IMR-90 (cell line): ENCODE data around the gene EBLN2. TPM values are rescaled to one million over a fixed set of nuclear protein-coding genes. Genes with fewer than 3 reads are reported as not detected.

Source experiments
- ATAC-seq: fragments of 200-7000 bp; cut with Tn5 transposase; 2 replicates; pipeline ENCODE4 v1.9.1; 2020; ENCODE audit warnings: low read depth, mild to moderate bottlenecking, moderate library complexity
- BruUV-seq: library from RNA; stranded (reverse); fragments of 400-500 nt; replicated peaks from 2 replicates; lab custom pipeline; 2021; lab: Mats Ljungman, UMichigan
- CTCF ChIA-PET: fragments of 300-600 bp; formaldehyde crosslinking; extraction: SDS; loops from one replicate; lab custom pipeline; 2021; ENCODE audit warnings: antibody characterized with exemption; lab: Yijun Ruan, JAX
- POLR2A ChIA-PET: fragments of 300-600 bp; sonication (Branson Sonifier 250); formaldehyde crosslinking; loops from one replicate; lab custom pipeline; 2022; ENCODE audit warnings: antibody characterized with exemption; ENCODE audit not compliant: unreplicated experiment; lab: Charles Lee
- DNase-seq: peaks from one replicate; pipeline ENCODE4 v3.0.0; 2013
- H2AFZ ChIP-seq: replicated peaks from 2 replicates; pipeline ENCODE3; 2013; ENCODE audit warnings: low read length, mild to moderate bottlenecking; ENCODE audit not compliant: poor library complexity
- H2AK5ac ChIP-seq: 2 replicates; pipeline ENCODE4 v1.6.1; 2013; ENCODE audit warnings: low read depth, low read length, inconsistent platforms
- H2AK9ac ChIP-seq: replicated peaks from 2 replicates; pipeline ENCODE3; 2013; ENCODE audit warnings: mild to moderate bottlenecking, low read depth, low read length, moderate library complexity; ENCODE audit not compliant: poor library complexity
- H2BK120ac ChIP-seq: 2 replicates; pipeline ENCODE4 v1.6.1; 2013; ENCODE audit warnings: low read depth, low read length, inconsistent platforms
- H2BK15ac ChIP-seq: 3 replicates; pipeline ENCODE4 v1.6.1; 2013; ENCODE audit warnings: low read depth, low read length, inconsistent platforms
- H2BK20ac ChIP-seq: 2 replicates; pipeline ENCODE4 v1.6.1; 2013; ENCODE audit warnings: low read depth, mild to moderate bottlenecking, inconsistent platforms, low read length, moderate library complexity
- H2BK5ac ChIP-seq: 2 replicates; pipeline ENCODE4 v1.6.1; 2013; ENCODE audit warnings: mild to moderate bottlenecking, low read depth, low read length, inconsistent platforms; ENCODE audit not compliant: poor library complexity, severe bottlenecking
- H3K14ac ChIP-seq: replicated peaks from 2 replicates; pipeline ENCODE4 v1.6.1; 2013; ENCODE audit warnings: low read depth, low read length, inconsistent platforms
- H3K18ac ChIP-seq: 2 replicates; pipeline ENCODE4 v1.6.1; 2013; ENCODE audit warnings: low read depth, low read length, control low read depth
- H3K23ac ChIP-seq: 2 replicates; pipeline ENCODE4 v1.6.1; 2013; ENCODE audit warnings: low read depth, low read length, inconsistent platforms
- H3K27ac ChIP-seq: 2 replicates; pipeline ENCODE4 v1.5.1; 2013; ENCODE audit warnings: mild to moderate bottlenecking, control low read depth, low read length; ENCODE audit not compliant: insufficient read depth
- H3K27me3 ChIP-seq: 2 replicates; pipeline ENCODE4 v1.6.1; 2013; ENCODE audit warnings: low read length; ENCODE audit not compliant: control insufficient read depth, insufficient read depth
- H3K36me3 ChIP-seq: 2 replicates; pipeline ENCODE4 v1.6.1; 2013; ENCODE audit warnings: low read length, mixed read lengths; ENCODE audit not compliant: control insufficient read depth, insufficient read depth
- H3K4ac ChIP-seq: 2 replicates; pipeline ENCODE4 v1.6.1; 2013; ENCODE audit warnings: low read depth, low read length, inconsistent platforms
- H3K4me1 ChIP-seq: 2 replicates; pipeline ENCODE4 v1.6.1; 2013; ENCODE audit warnings: low read length, mixed read lengths; ENCODE audit not compliant: control insufficient read depth, insufficient read depth
- H3K4me2 ChIP-seq: 2 replicates; pipeline ENCODE4 v1.6.1; 2013; ENCODE audit warnings: low read depth, mild to moderate bottlenecking, control low read depth, low read length, moderate library complexity
- H3K4me3 ChIP-seq: 2 replicates; pipeline ENCODE4 v1.5.1; 2013; ENCODE audit warnings: low read depth, mild to moderate bottlenecking, control low read depth, low read length, moderate library complexity; ENCODE audit not compliant: insufficient read depth
- H3K56ac ChIP-seq: 2 replicates; pipeline ENCODE4 v1.6.1; 2013; ENCODE audit warnings: low read length, inconsistent platforms; ENCODE audit not compliant: insufficient read depth; ENCODE audit errors: extremely low read depth
- H3K79me1 ChIP-seq, 2 experiments: 2 replicates each; pipeline ENCODE4 v1.6.1; 2013; ENCODE audit warnings: low read length in 2 of 2, inconsistent platforms in 1 of 2, low read depth in 1 of 2
- H3K9ac ChIP-seq: 2 replicates; pipeline ENCODE4 v1.6.1; 2013; ENCODE audit warnings: low read depth, low read length, control low read depth
- H3K9me1 ChIP-seq: 2 replicates; pipeline ENCODE4 v1.6.1; 2013; ENCODE audit warnings: low read length, inconsistent platforms; ENCODE audit not compliant: insufficient read depth
- H3K9me3 ChIP-seq: 2 replicates; pipeline ENCODE4 v1.6.1; 2013; ENCODE audit warnings: low read length; ENCODE audit not compliant: control insufficient read depth, insufficient read depth
- H4K20me1 ChIP-seq: 2 replicates; pipeline ENCODE4 v1.6.1; 2013; ENCODE audit warnings: low read length, inconsistent platforms; ENCODE audit not compliant: insufficient read depth
- H4K5ac ChIP-seq: 2 replicates; pipeline ENCODE4 v1.6.1; 2013; ENCODE audit warnings: mild to moderate bottlenecking, low read depth, low read length, control low read depth
- H4K8ac ChIP-seq, 2 experiments: 2 replicates each; pipeline ENCODE4 v1.6.1; 2013; ENCODE audit warnings: low read depth in 2 of 2, low read length in 2 of 2, control low read depth in 1 of 2, inconsistent platforms in 1 of 2
- H4K91ac ChIP-seq: 2 replicates; pipeline ENCODE4 v1.6.1; 2013; ENCODE audit warnings: low read depth, low read length, inconsistent platforms; ENCODE audit not compliant: insufficient read depth
- BHLHE40 ChIP-seq: fragments of 150-350 bp; IDR thresholded peaks from 2 replicates; pipeline ENCODE4 v1.6.1; 2016; ENCODE audit warnings: mild to moderate bottlenecking, low read depth, low read length
- CHD1 ChIP-seq: IDR thresholded peaks from 2 replicates; pipeline ENCODE4 v1.6.1; 2012; ENCODE audit warnings: low read depth, low read length, improper control_type of control experiment
- MAFK ChIP-seq: IDR thresholded peaks from 2 replicates; pipeline ENCODE4 v1.6.1; 2012; ENCODE audit warnings: low read depth, low read length, improper control_type of control experiment
- MAZ ChIP-seq: IDR thresholded peaks from 2 replicates; pipeline ENCODE4 v1.6.1; 2012; ENCODE audit warnings: low read depth, mild to moderate bottlenecking, low read length, improper control_type of control experiment, moderate library complexity, borderline replicate concordance
- POLR2A ChIP-seq: IDR thresholded peaks from 2 replicates; pipeline ENCODE4 v1.6.1; 2012; ENCODE audit warnings: mild to moderate bottlenecking, low read depth, low read length
- WGBS, 2 experiments: methylation state at CpG; one replicate each; pipeline versions ENCODE4 v1.1.5 to v1.1.7; 2013; ENCODE audit warnings: missing lambda C conversion rate in 2 of 2; ENCODE audit not compliant: insufficient read length in 1 of 2; ENCODE audit errors: extremely low coverage in 2 of 2; 5-methylcytosine and 5-hydroxymethylcytosine counted together
- dilution Hi-C: fragments of 300-500 bp; cut with HindIII; formaldehyde crosslinking; loops from one replicate; pipeline ENCODE4 v1.14.3; 2018; ENCODE audit warnings: low sequenced_read_pairs; ENCODE audit not compliant: unreplicated experiment
- in situ Hi-C: fragments of 300-500 bp; cut with MboI; formaldehyde crosslinking; loops from 3 replicates; pipeline ENCODE4 v1.14.3; 2019; ENCODE audit warnings: low sequenced_read_pairs, inconsistent platforms, mixed read lengths
- intact Hi-C: fragments of 100-400 bp; cut with micrococcal nuclease; formaldehyde crosslinking; loops from 2 replicates; pipeline ENCODE4 v1.10.0; 2022
- polyA plus RNA-seq, 3 experiments: library from polyadenylated mRNA; depleted of rRNA; stranded (reverse); fragments of >200 nt; gene quantifications; 2 replicates each; pipeline ENCODE4 v1.2.3, GENCODE V29; 2012; ENCODE audit warnings: low replicate concordance in 1 of 3
- total RNA-seq: library from RNA; depleted of rRNA; stranded (reverse); fragments of >200 nt; gene quantifications from 2 replicates; pipeline ENCODE4 v1.2.3, GENCODE V29; 2012
- TF ChIP-seq, protein P1 (sequence below): fragments of 150-350 bp; IDR thresholded peaks from 2 replicates; pipeline ENCODE4 v1.6.1; 2016; ENCODE audit warnings: low read depth, mild to moderate bottlenecking, low read length, moderate library complexity, borderline replicate concordance

Gene EBLN2
- total and polyA plus RNA-seq, 2 of the 4 experiments (the other 2 are of a cell fraction) = 2.5 to 7.7 TPM

DNA sequence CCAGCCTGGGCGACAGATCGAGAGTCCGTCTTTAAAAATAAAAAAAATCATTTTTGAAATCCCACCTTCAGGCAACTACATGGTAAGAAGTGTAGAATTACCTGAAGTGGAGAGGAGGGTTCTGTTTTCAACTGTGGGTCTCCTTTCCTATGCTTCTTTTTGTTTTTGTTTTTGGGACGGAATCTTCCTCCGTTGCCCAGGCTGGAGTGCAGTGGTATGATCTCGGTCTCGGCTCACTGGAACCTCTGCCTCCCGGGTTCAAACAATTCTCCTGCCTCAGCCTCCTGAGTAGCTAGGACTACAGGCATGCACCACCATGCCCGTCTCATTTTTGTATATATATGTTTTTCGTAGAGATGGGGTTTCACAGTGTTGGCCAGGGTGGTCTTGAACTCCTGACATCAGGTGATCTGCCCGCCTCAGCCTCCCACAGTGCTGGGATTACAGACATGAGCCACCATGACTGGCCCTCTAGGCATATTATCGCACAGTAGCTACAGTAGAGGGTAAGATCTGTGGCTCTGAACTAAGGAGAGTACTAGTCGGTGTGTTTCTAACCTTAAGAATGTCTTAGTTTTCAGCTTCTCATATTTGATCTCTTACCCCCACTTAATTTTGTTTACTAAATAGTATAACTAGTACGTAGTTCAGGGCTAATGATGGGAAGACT lies 8.5 kb downstream of the EBLN2 start:
- no peak overlapping the region for H3K4ac ChIP-seq
- dilution Hi-C loops = no loop called here
- H3K4me3 ChIP-seq = no peak overlapping the region
- no peak overlapping the region for H3K9ac ChIP-seq
- H2BK5ac ChIP-seq = peak overlapping the region; percentile 91
- no peak overlapping the region for H3K4me2 ChIP-seq
- peaks cover 8% of the 10 kb centered on the region for H3K9me1 ChIP-seq
- no peak overlapping the region for H2AK9ac ChIP-seq
- in situ Hi-C loops = loop anchor here (5.0 to 10.0 kb wide), 2 partner anchors 223 to 1345 kb away; partner anchors contain the start of genes EIF4E3 and SHQ1
- ChIA-PET POLR2A (no interaction called here), CTCF (interaction anchor here (0.8 kb wide), 1 partner anchor 13 kb away, joined by 3 read pairs; no protein-coding TSS in a partner anchor)
- WGBS, 2 experiments = 100% methylated on average over 1 of the region's 14 CpGs; no CpG with 5 or more reads in 1 of the 2 experiments
- H4K5ac ChIP-seq = peak overlapping the region; percentile 68; the same call in 1 of the 2 replicates
- peaks cover 10% of the 10 kb centered on the region for H4K20me1 ChIP-seq
- peaks cover 2% of the 10 kb centered on the region for H3K36me3 ChIP-seq
- ATAC-seq = 0 out of 2 replicates have a peak, but pooled peaks have one; percentile 4
- peaks cover 22% of the 10 kb centered on the region for H3K4me1 ChIP-seq
- H2AFZ ChIP-seq = no peak overlapping the region
- no peak overlapping the region for H2BK20ac ChIP-seq
- no peaks in the 10 kb centered on the region for H3K9me3 ChIP-seq
- H2AK5ac ChIP-seq = peak overlapping the region; percentile 54; the same call in 1 of the 2 replicates
- H4K8ac ChIP-seq = peak overlapping the region in 1 of 2 experiments; percentile 55; a peak in 1 of 4 replicates
- intact Hi-C loops = loop anchor here (5.0 kb wide), 3 partner anchors 73 to 1358 kb away; partner anchors contain the start of genes PPP4R2 and SHQ1
- no TSS peak for BruUV-seq
- H3K23ac ChIP-seq = no peak overlapping the region
- no peak for DNase-seq
- peaks cover 3 to 8% of the 10 kb centered on the region in 2 experiments; a peak in 1 of 4 replicates for H3K79me1 ChIP-seq
- no peak overlapping the region for H3K56ac ChIP-seq
- H2BK120ac ChIP-seq = no peak overlapping the region
- TF ChIP-seq MAFK (no peak), POLR2A (no peak), MAZ (no peak), CHD1 (no peak), BHLHE40 (no peak)
- TF ChIP-seq, protein P1, sequence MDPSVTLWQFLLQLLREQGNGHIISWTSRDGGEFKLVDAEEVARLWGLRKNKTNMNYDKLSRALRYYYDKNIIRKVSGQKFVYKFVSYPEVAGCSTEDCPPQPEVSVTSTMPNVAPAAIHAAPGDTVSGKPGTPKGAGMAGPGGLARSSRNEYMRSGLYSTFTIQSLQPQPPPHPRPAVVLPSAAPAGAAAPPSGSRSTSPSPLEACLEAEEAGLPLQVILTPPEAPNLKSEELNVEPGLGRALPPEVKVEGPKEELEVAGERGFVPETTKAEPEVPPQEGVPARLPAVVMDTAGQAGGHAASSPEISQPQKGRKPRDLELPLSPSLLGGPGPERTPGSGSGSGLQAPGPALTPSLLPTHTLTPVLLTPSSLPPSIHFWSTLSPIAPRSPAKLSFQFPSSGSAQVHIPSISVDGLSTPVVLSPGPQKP = no peak
- H3K18ac ChIP-seq = peak overlapping the region; percentile 57; the same call in 1 of the 2 replicates
- H4K91ac ChIP-seq = no peak overlapping the region; the same call in 1 of the 2 replicates
- no peak overlapping the region for H2BK15ac ChIP-seq
- peak overlapping the region; percentile 86; the same call in 1 of the 2 replicates for H3K14ac ChIP-seq
- peak overlapping the region; percentile 23 for H3K27ac ChIP-seq
- H3K27me3 ChIP-seq = no peaks in the 10 kb centered on the region
